Measurements from ENCODE around the gene UNC50. TPM values are rescaled to one million over a fixed set of nuclear protein-coding genes. Genes with fewer than 3 reads are reported as not detected.
"Not testable (repeated sequence)": the region's sequence is repeated elsewhere in the genome, so short reads cannot be mapped to it uniquely, and the experiment has no call there.

UNC50 gene
- total RNA-seq, 1 donor from 2014 or later: 59.2 TPM

- DNase-seq (ENCODE audit: low spot score): peak; percentile 35
Observed at GRCh38 chr2:98608962-98609604, 694 bp downstream of the UNC50 start.

GRCh38 chr2:98614024-98614739 lies 5.8 kb downstream of the UNC50 start:
- no peak for DNase-seq (ENCODE audit: low spot score)

- no peak for DNase-seq (ENCODE audit: low spot score)
Observed at GRCh38 chr2:98615481-98615880, 7.1 kb downstream of the UNC50 start.

GRCh38 chr2:98617149-98617548 lies 8.8 kb downstream of the UNC50 start:
- DNase-seq (ENCODE audit: low spot score): no peak

GRCh38 chr2:98623657-98624056 lies 15.3 kb downstream of the UNC50 start:
- DNase-seq (ENCODE audit: low spot score): peak; percentile 7

- no peak for DNase-seq (ENCODE audit: low spot score)
Observed at GRCh38 chr2:98632351-98632750, 24.0 kb downstream of the UNC50 start.

GRCh38 chr2:98634406-98635092 lies 26.2 kb downstream of the UNC50 start:
- DNase-seq (ENCODE audit: low spot score): no peak

- no peak for DNase-seq (ENCODE audit: low spot score)
Observed at GRCh38 chr2:98637401-98638147, 29.2 kb downstream of the UNC50 start.

GRCh38 chr2:98643496-98644100 lies 35.2 kb downstream of the UNC50 start:
- DNase-seq (ENCODE audit: low spot score): no peak

- DNase-seq (ENCODE audit: low spot score): no peak
Observed at GRCh38 chr2:98647636-98648035, 39.2 kb downstream of the UNC50 start.

- DNase-seq (ENCODE audit: low spot score): no peak
Observed at GRCh38 chr2:98648451-98648850, 40.1 kb downstream of the UNC50 start.

- DNase-seq (ENCODE audit: low spot score): peak; percentile 80
Observed at GRCh38 chr2:98649135-98649991, 41.0 kb downstream of the UNC50 start.

- no peak for DNase-seq (ENCODE audit: low spot score)
Observed at GRCh38 chr2:98649992-98650375, 41.6 kb downstream of the UNC50 start.

- no peak for DNase-seq (ENCODE audit: low spot score)
Observed at GRCh38 chr2:98650998-98651397, 42.6 kb downstream of the UNC50 start.

- DNase-seq (ENCODE audit: low spot score): no peak
Observed at GRCh38 chr2:98654699-98655495, 46.5 kb downstream of the UNC50 start.

- DNase-seq (ENCODE audit: low spot score): no peak
Observed at GRCh38 chr2:98656800-98657199, 48.4 kb downstream of the UNC50 start.

GRCh38 chr2:98658816-98659490 lies 50.6 kb downstream of the UNC50 start:
- DNase-seq (ENCODE audit: low spot score): no peak

- not testable (repeated sequence) for DNase-seq (ENCODE audit: low spot score)
Observed at GRCh38 chr2:98659491-98659840, 51.1 kb downstream of the UNC50 start.

GRCh38 chr2:98663511-98664090 lies 55.2 kb downstream of the UNC50 start:
- no peak for DNase-seq (ENCODE audit: low spot score)
